ENCODE results near the gene ADCY9.
A peak's percentile ranks its signal among the peaks of the same experiment; 100 is the strongest.

The ADCY9 gene

GRCh38 chr16:3971261-3971660 is 145.0 kb downstream of the ADCY9 start:
- peak; percentile 67 for DNase-seq (ENCODE audit: extremely low spot score)

GRCh38 chr16:3968551-3968950 is 147.7 kb downstream of the ADCY9 start:
- CTCF ChIA-PET = no interaction called here
- DNase-seq (ENCODE audit: extremely low spot score) = no peak
- TF ChIP-seq, protein P1, sequence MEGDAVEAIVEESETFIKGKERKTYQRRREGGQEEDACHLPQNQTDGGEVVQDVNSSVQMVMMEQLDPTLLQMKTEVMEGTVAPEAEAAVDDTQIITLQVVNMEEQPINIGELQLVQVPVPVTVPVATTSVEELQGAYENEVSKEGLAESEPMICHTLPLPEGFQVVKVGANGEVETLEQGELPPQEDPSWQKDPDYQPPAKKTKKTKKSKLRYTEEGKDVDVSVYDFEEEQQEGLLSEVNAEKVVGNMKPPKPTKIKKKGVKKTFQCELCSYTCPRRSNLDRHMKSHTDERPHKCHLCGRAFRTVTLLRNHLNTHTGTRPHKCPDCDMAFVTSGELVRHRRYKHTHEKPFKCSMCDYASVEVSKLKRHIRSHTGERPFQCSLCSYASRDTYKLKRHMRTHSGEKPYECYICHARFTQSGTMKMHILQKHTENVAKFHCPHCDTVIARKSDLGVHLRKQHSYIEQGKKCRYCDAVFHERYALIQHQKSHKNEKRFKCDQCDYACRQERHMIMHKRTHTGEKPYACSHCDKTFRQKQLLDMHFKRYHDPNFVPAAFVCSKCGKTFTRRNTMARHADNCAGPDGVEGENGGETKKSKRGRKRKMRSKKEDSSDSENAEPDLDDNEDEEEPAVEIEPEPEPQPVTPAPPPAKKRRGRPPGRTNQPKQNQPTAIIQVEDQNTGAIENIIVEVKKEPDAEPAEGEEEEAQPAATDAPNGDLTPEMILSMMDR (IDR thresholded peaks at IDR 0.05; ENCODE audit: control extremely low read depth, extremely low read depth, low read depth, missing control alignments) = no peak
- POLR2A ChIA-PET = no interaction called here

More at GRCh38 chr16:3971261-3971660, 145.0 kb downstream of the ADCY9 start:
- POLR2A ChIA-PET = interaction anchor here (0.7 kb wide), 1 partner anchor 667 kb away, joined by 3 read pairs; no protein-coding TSS in a partner anchor
- CTCF ChIA-PET = interaction anchor here (1.3 to 1.5 kb wide), 2 partner anchors 32 to 431 kb away, joined by 3 to 4 read pairs; no protein-coding TSS in a partner anchor
- TF ChIP-seq, protein P1 (IDR thresholded peaks at IDR 0.05; ENCODE audit: control extremely low read depth, extremely low read depth, low read depth, missing control alignments) = no peak

GRCh38 chr16:3966681-3967080 is 149.6 kb downstream of the ADCY9 start:
- CTCF ChIA-PET = interaction anchor here (1.0 to 1.4 kb wide), 2 partner anchors 16 to 288 kb away, joined by 3 to 4 read pairs; no protein-coding TSS in a partner anchor
- DNase-seq (ENCODE audit: extremely low spot score) = no peak
- TF ChIP-seq, protein P1 (IDR thresholded peaks at IDR 0.05; ENCODE audit: control extremely low read depth, extremely low read depth, low read depth, missing control alignments) = no peak
- POLR2A ChIA-PET = no interaction called here

DNA sequence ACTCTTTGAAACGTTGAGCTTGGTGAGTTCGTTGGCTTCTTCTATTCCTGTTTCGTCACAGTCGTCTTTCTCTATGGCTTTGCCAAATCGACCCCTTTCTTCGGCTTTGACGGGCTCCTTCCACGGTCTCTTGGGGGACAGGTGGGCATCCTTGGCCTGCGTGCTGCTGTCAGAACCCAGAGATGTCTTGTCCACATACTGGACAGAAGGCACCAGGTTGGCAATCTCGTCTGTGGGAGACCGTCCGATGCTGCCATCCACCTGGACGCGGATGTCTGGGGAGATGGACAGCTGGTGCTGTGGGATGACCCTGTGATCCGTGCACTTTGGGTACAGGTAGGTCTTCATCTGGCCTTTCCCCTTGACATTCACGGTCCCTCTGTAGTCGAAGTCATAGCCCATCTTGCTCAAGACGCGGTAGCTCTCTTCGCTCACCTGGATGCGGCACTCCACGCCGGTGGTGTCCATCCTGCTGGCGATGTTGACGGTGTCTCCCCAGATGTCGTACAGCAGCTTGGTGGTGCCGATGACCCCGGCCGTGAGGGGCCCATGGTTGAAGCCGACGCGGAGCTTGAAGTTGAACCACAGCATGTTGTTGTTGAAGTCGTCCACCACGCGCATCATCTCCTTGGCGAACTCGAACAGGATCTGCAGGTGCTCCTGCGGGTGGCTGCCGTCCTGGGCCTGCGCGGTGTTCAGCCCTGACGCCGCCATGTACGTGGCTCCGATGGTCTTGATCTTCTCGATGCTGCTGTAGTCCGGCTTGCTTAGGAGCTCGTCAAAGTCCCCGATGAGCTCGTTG is 150.3 kb downstream of the ADCY9 start:
- no peak for DNase-seq (ENCODE audit: extremely low spot score)
- POLR2A ChIA-PET = no interaction called here
- CTCF ChIA-PET = interaction anchor here (1.0 to 1.4 kb wide), 2 partner anchors 17 to 288 kb away, joined by 3 to 4 read pairs; no protein-coding TSS in a partner anchor
- TF ChIP-seq, protein P1 (IDR thresholded peaks at IDR 0.05; ENCODE audit: control extremely low read depth, extremely low read depth, low read depth, missing control alignments) = no peak

- ChIA-PET POLR2A (no interaction called here), CTCF (no interaction called here)
- DNase-seq (ENCODE audit: extremely low spot score) = no peak
- TF ChIP-seq, protein P1 (IDR thresholded peaks at IDR 0.05; ENCODE audit: control extremely low read depth, extremely low read depth, low read depth, missing control alignments) = no peak
Observed at GRCh38 chr16:3965306-3965705, 150.9 kb downstream of the ADCY9 start.

GRCh38 chr16:3964686-3965290 is 151.5 kb downstream of the ADCY9 start:
- TF ChIP-seq, protein P1 (IDR thresholded peaks at IDR 0.05; ENCODE audit: control extremely low read depth, extremely low read depth, low read depth, missing control alignments) = no peak
- POLR2A ChIA-PET = no interaction called here
- no peak for DNase-seq (ENCODE audit: extremely low spot score)
- CTCF ChIA-PET = no interaction called here

Measured in GM10248 (cell line).